Hematopoietic multipotent progenitor cell (in vitro differentiated cells): ENCODE measurements around the gene STBD1. TPM values are rescaled to one million over a fixed set of nuclear protein-coding genes. Genes with fewer than 3 reads are reported as not detected.
"Not testable (repeated sequence)": the region's sequence is repeated elsewhere in the genome, so short reads cannot be mapped to it uniquely, and the experiment has no call there.

ENCODE experiments used
- DNase-seq, 3 donors: peaks; one replicate each; pipeline ENCODE4 v3.0.0-alpha.2; 2011 to 2015; ENCODE audit warnings: low read depth in 2 of 3, low spot score in 2 of 3
- small RNA-seq: library from RNA; depleted of rRNA; stranded (forward); fragments of <200 nt; gene quantifications from one replicate; pipeline ENCODE3, GENCODE V24; 2012
- total RNA-seq: library from RNA; depleted of rRNA; stranded (reverse); fragments of >200 nt; gene quantifications from one replicate; pipeline ENCODE4 v1.2.3, GENCODE V29; 2012

Gene STBD1
- total RNA-seq, 1 donor: 1.9 TPM

- no peak for DNase-seq
Observed at GRCh38 chr4:76315267-76315918, 8.9 kb downstream of the STBD1 start.

- no peak for DNase-seq
Observed at GRCh38 chr4:76316131-76316530, 9.6 kb downstream of the STBD1 start.

- DNase-seq: no peak
Observed at GRCh38 chr4:76322236-76322635, 15.7 kb downstream of the STBD1 start.

GRCh38 chr4:76325072-76325471, 18.5 kb downstream of the STBD1 start:
- DNase-seq: no peak

GRCh38 chr4:76326515-76326914, 20.0 kb downstream of the STBD1 start:
- peak in 1 of 3 donors; percentile 23 for DNase-seq

GRCh38 chr4:76334885-76335284, 28.4 kb downstream of the STBD1 start:
- DNase-seq: no peak

GRCh38 chr4:76339364-76339763, 32.8 kb downstream of the STBD1 start:
- DNase-seq: no peak

- no peak for DNase-seq
Observed at GRCh38 chr4:76341063-76341462, 34.5 kb downstream of the STBD1 start.

- no peak for DNase-seq
Observed at GRCh38 chr4:76342191-76342590, 35.7 kb downstream of the STBD1 start.

- no peak for DNase-seq
Observed at GRCh38 chr4:76342803-76343202, 36.3 kb downstream of the STBD1 start.

- no peak for DNase-seq
Observed at GRCh38 chr4:76354517-76355473, 48.3 kb downstream of the STBD1 start.

- DNase-seq: no peak
Observed at GRCh38 chr4:76357981-76358380, 51.4 kb downstream of the STBD1 start.

- not testable (repeated sequence) for DNase-seq
Observed at GRCh38 chr4:76359881-76360466, 53.4 kb downstream of the STBD1 start.

Small RNA genes within 50 kb of the gene (small RNA-seq; reads per million reads assigned to genes)
- gene RNU6-1000P: not detected

Other genes starting within 250 kb of the STBD1 start
- gene ART3, start 232.0 kb upstream of the STBD1 start, total RNA-seq: not detected
- 36.4 TPM for gene NUP54, start 158.3 kb upstream of the STBD1 start, total RNA-seq
- 32.9 TPM for gene SCARB2, start 92.9 kb upstream of the STBD1 start, total RNA-seq
- gene FAM47E, start 55.0 kb upstream of the STBD1 start, total RNA-seq: 1.3 TPM
- gene CCDC158, start 114.4 kb downstream of the STBD1 start, total RNA-seq: not detected
- gene SHROOM3, start 128.5 kb downstream of the STBD1 start, total RNA-seq: under 0.01 TPM